Retinal pigment epithelial cell (primary cell): ENCODE data around the gene FOXP1.

Experiments
- DNase-seq: peaks from one replicate; pipeline ENCODE4 v3.0.0-alpha.2; 2010; ENCODE audit warnings: low read depth
- H3K4me3 ChIP-seq: 2 replicates; pipeline ENCODE4 v1.5.1; 2011; ENCODE audit warnings: mild to moderate bottlenecking, low read length, control low read depth, moderate library complexity
- CTCF ChIP-seq: conservative IDR thresholded peaks from 2 replicates; pipeline ENCODE4 v1.5.1; 2011; ENCODE audit warnings: low read depth, low read length, control low read depth, inconsistent platforms

Gene FOXP1

GRCh38 chr3:71037775-71038174 is 545.8 kb downstream of the FOXP1 start:
- no peak for TF ChIP-seq CTCF
- no peak for DNase-seq
- H3K4me3 ChIP-seq = no peak overlapping the region

- no peak for DNase-seq
- no peak overlapping the region for H3K4me3 ChIP-seq
- no peak for TF ChIP-seq CTCF
Measured at GRCh38 chr3:71035886-71036285, 547.6 kb downstream of the FOXP1 start.

GRCh38 chr3:71035314-71035713 is 548.2 kb downstream of the FOXP1 start:
- DNase-seq = no peak
- TF ChIP-seq CTCF = no peak
- H3K4me3 ChIP-seq = no peak overlapping the region

- no peak overlapping the region for H3K4me3 ChIP-seq
- DNase-seq = no peak
- TF ChIP-seq CTCF = no peak
Measured at GRCh38 chr3:71033681-71034220, 549.8 kb downstream of the FOXP1 start.

GRCh38 chr3:71031914-71032521 is 551.5 kb downstream of the FOXP1 start:
- TF ChIP-seq CTCF = no peak
- no peak overlapping the region for H3K4me3 ChIP-seq
- DNase-seq = no peak

GRCh38 chr3:71031181-71031580 is 552.3 kb downstream of the FOXP1 start:
- H3K4me3 ChIP-seq = no peak overlapping the region
- no peak for DNase-seq
- no peak for TF ChIP-seq CTCF

GRCh38 chr3:71030748-71031147 is 552.8 kb downstream of the FOXP1 start:
- H3K4me3 ChIP-seq = no peak overlapping the region
- no peak for TF ChIP-seq CTCF
- DNase-seq = no peak
